ENCODE results near the gene HBG2.
A peak's percentile ranks its signal among the peaks of the same experiment; 100 is the strongest.

Gene HBG2

DNA sequence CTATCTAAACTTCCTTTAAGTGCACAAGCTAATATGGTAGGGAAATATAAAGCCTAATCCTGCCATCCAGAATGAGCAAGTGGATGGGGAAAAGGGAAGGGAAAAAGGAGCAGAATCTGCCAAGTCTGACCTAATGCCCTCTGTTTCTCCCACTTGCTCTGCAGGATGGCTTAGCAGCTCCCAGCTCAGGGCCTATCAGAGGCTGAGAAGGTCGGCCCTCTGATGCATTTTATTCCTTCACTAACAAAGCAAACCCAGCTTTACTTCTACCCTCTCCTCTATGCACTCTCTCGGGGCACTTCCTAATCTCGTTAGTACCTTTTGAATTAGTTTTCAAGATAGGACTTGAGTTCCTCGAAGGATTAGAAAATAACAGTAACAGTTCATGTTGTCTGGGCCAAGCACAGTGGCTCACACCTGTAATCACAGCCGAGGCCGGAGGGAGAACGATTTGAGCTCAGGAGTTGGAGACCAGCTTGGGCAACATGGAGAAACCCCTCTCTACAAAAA lies 44.1 kb downstream of the HBG2 start:
- no peak overlapping the region for H3K4me3 ChIP-seq (ENCODE audit: control insufficient read depth, low read depth, low read length)
- TF ChIP-seq, protein P1, sequence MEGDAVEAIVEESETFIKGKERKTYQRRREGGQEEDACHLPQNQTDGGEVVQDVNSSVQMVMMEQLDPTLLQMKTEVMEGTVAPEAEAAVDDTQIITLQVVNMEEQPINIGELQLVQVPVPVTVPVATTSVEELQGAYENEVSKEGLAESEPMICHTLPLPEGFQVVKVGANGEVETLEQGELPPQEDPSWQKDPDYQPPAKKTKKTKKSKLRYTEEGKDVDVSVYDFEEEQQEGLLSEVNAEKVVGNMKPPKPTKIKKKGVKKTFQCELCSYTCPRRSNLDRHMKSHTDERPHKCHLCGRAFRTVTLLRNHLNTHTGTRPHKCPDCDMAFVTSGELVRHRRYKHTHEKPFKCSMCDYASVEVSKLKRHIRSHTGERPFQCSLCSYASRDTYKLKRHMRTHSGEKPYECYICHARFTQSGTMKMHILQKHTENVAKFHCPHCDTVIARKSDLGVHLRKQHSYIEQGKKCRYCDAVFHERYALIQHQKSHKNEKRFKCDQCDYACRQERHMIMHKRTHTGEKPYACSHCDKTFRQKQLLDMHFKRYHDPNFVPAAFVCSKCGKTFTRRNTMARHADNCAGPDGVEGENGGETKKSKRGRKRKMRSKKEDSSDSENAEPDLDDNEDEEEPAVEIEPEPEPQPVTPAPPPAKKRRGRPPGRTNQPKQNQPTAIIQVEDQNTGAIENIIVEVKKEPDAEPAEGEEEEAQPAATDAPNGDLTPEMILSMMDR (IDR thresholded peaks at IDR 0.05; ENCODE audit: control insufficient read depth, insufficient read depth, low read depth, low read length, missing control alignments): no peak
- DNase-seq (ENCODE audit: low read depth): no peak

DNA sequence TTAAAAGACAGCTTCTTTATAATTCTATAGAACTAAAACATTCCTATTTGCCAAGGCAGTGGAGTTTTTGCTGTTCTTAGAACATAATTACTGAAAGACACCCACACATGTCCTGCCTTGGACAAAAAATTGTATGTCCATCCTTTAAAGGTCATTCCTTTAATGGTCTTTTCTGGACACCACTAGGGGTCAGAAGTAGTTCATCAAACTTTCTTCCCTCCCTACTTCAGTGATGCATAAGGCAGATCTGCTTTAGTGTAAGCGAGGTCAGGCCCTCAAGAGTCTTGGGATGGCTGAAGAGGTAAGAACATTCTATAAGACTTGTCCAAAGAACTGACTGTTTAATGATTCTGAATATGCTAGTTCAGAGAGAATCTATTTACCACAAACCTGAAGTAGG lies 49.8 kb downstream of the HBG2 start:
- no peak overlapping the region for H3K4me3 ChIP-seq (ENCODE audit: control insufficient read depth, low read depth, low read length)
- DNase-seq (ENCODE audit: low read depth): peak; percentile 24
- TF ChIP-seq, protein P1 (IDR thresholded peaks at IDR 0.05; ENCODE audit: control insufficient read depth, insufficient read depth, low read depth, low read length, missing control alignments): peak; percentile 67

DNA sequence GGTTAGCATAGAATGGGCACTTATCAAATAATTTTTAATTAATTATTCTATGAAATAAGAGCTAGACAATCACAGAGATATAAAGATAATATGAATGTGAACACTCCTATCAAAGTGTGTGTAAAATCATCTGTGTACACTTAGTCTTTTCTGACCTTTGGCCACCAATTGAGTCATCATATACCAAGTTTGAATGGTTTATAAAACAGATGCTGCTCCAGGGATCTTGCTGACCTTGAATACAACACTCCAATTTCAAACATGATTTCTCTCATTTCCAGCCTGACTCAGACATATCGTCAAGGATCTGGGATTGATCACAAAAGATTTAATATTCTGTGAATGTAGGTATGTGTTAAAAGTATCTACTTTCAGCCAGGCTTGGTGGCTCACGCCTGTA lies 51.2 kb downstream of the HBG2 start:
- TF ChIP-seq, protein P1 (IDR thresholded peaks at IDR 0.05; ENCODE audit: control insufficient read depth, insufficient read depth, low read depth, low read length, missing control alignments): no peak
- DNase-seq (ENCODE audit: low read depth): no peak
- no peak overlapping the region for H3K4me3 ChIP-seq (ENCODE audit: control insufficient read depth, low read depth, low read length)
